GM12891 (cell line): ENCODE measurements around the gene C1orf53.
"Not testable (repeated sequence)": the region's sequence is repeated elsewhere in the genome, so short reads cannot be mapped to it uniquely, and the experiment has no call there.

Source experiments
- DNase-seq: peaks from one replicate; pipeline ENCODE4 v3.0.0; 2011; ENCODE audit warnings: low spot score; ENCODE audit not compliant: insufficient read length
- FAIRE-seq: peaks from 2 replicates; lab custom pipeline; 2011; peaks lifted over from hg19 to GRCh38; lab: Jason Lieb, UNC
- PAX5 ChIP-seq: IDR thresholded peaks from 2 replicates; pipeline ENCODE4 v1.6.1; 2011; ENCODE audit warnings: low read length, moderate library complexity, mild to moderate bottlenecking; ENCODE audit not compliant: insufficient read depth, severe bottlenecking
- POLR2A ChIP-seq: IDR thresholded peaks from 2 replicates; pipeline ENCODE4 v1.6.1; 2011; ENCODE audit warnings: low read depth, low read length, control low read depth
- POLR2AphosphoS5 ChIP-seq: IDR thresholded peaks from 2 replicates; pipeline ENCODE4 v1.6.1; 2011; ENCODE audit warnings: low read depth, low read length, control low read depth
- POU2F2 ChIP-seq: IDR thresholded peaks from 2 replicates; pipeline ENCODE4 v1.6.1; 2011; ENCODE audit warnings: low read depth, mild to moderate bottlenecking, control low read depth, low read length, moderate library complexity
- SPI1 ChIP-seq: IDR thresholded peaks from 2 replicates; pipeline ENCODE4 v1.6.1; 2011; ENCODE audit warnings: low read depth, low read length, control low read depth
- TAF1 ChIP-seq: IDR thresholded peaks from 2 replicates; pipeline ENCODE4 v1.6.1; 2011; ENCODE audit warnings: low read depth, low read length, control low read depth

Gene C1orf53

DNA sequence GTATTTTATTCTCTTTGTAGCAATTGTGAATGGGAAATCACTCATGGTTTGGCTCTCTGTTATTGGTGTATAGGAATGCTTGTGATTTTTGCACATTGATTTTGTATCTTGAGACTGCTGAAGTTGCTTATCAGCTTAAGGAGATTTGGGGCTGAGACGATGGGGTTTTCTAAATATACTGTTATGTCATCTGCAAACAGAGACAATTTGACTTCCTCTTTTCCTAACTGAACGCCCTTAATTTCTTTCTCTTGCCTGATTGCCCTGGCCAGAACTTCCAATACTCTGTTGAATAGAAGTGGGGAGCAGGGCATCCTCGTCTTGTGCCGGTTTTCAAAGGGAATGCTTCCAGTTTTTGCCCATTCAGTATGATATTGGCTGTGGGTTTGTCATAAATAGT is 22.0 kb upstream of the C1orf53 start:
- not testable (repeated sequence) for DNase-seq, FAIRE-seq
- TF ChIP-seq SPI1 = peak; percentile 24; the same call in 1 of the 2 replicates

DNA sequence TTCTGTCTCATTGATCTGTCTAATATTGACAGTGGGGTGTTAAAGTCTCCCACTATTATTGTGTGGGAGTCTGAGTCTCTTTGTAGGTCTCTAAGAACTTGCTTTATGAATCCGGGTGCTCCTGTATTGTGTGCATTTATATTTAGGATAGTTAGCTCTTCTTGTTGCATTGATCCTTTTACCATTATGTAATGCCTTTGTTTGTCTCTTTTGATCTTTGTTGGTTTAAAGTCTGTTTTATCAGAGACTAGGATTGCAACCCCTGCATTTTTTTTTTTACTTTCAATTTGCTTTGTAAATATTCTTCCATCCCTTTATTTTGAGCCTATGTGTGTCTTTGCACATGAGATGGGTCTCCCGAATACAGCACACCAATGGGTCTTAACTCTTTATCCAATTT is 20.2 kb upstream of the C1orf53 start:
- not testable (repeated sequence) for FAIRE-seq, DNase-seq

DNA sequence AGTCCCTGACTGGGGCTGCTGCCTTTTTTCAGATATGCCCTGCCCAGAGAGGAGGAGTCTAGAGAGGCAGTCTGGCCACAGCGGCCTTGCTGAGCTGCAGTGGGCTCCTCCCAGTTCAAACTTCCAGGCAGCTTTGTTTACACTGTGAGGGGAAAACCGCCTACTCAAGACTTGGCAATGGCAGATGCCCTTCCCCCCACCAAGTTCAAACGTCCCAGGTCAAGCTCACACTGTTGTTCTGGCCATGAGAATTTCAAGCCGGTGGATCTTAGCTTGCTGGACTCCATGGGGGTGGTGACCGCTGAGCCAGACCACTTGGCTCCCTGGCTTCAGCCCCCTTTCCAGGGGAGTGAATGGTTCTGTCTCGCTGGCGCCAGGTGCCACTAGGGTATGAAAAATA is 18.3 kb upstream of the C1orf53 start:
- DNase-seq = no peak
- no peak for TF ChIP-seq POU2F2
- no peak for TF ChIP-seq SPI1
- no peak for FAIRE-seq

DNA sequence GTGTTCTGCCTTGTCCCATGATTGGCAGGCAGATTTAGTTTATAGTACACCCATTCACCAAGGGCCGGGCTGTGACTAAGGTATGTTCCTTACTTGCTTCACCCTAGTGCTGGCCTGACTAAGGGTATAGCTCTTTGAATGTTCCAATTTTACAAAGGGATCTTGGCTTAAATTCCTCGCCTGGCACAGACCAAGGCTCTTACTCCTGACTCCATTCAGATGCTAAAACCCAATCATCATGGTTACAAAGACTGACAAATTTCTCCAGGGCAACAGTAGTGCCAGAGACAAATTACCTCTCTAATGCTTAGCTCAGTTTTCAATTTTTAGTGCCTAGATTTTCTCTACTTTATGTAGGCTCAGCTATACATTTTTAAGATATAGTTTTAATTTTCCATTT is 11.5 kb upstream of the C1orf53 start:
- FAIRE-seq (no peak), DNase-seq (no peak)
- no peak for TF ChIP-seq POLR2AphosphoS5
- no peak for TF ChIP-seq PAX5
- no peak for TF ChIP-seq POLR2A
- no peak for TF ChIP-seq POU2F2
- no peak for TF ChIP-seq SPI1
- TF ChIP-seq TAF1 = no peak

DNA sequence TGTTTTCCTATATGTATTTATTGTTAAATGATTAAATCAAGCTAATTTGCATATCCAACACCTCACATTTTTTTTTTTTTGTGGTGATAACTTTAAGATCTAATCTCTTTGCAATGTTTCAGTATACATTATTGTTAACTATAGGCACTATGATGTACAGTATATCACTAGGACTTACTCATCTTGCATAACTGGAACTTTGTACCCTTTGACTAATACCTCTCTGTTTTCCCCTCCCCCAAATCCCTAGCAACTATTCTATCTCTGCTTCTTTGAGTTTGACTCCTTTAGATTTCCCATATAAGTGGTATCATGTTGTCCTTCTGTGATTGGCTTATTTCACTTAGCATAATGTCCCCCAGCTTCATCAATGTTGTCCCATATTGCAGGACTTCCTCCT is 9.7 kb upstream of the C1orf53 start:
- no peak for DNase-seq
- TF ChIP-seq POLR2A (no peak), SPI1 (no peak), PAX5 (no peak), TAF1 (no peak)
- FAIRE-seq = no peak

DNA sequence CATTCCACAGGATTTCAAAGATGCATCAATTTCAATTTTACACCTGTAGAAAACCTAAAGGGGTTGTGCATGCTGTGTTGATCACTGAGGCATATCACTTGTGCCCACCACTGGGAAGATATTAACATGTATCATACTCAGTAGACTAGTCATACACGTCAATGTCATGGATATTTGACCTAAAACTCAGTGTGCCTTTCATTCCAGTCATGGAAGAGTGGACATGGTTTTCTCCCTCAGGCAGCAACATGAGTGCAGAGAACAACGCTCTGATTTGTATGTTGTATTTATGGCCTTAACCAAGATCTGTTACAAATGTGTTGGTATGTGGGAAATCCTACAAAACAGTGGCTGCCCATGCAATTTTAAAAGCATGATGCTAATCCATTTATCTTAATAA is 6.1 kb upstream of the C1orf53 start:
- TF ChIP-seq PAX5 (no peak), POLR2AphosphoS5 (no peak), POU2F2 (no peak), SPI1 (no peak), TAF1 (no peak), POLR2A (no peak)
- FAIRE-seq (no peak), DNase-seq (no peak)

DNA sequence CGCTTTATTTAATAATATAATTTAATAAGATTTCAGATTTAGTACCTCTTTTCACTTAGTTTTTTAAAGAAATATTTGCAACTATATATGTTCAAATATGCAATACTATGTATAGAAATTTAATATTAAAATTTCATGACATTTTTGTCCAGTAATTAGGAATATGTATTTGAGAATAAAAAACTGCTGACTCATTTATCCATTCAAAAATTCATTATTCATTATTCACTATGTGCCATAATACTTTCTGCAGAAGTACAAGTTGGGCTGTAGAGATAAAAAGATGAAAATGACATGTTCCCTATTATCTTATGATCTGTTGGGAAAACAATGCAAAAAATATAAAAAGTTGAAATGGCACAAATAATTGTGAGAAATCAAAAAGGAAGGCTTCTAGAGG is 3.4 kb upstream of the C1orf53 start:
- DNase-seq (no peak), FAIRE-seq (no peak)
- TF ChIP-seq POLR2A = no peak
- TF ChIP-seq TAF1 = no peak
- TF ChIP-seq PAX5 = no peak
- no peak for TF ChIP-seq SPI1
- TF ChIP-seq POLR2AphosphoS5 = no peak
- no peak for TF ChIP-seq POU2F2

DNA sequence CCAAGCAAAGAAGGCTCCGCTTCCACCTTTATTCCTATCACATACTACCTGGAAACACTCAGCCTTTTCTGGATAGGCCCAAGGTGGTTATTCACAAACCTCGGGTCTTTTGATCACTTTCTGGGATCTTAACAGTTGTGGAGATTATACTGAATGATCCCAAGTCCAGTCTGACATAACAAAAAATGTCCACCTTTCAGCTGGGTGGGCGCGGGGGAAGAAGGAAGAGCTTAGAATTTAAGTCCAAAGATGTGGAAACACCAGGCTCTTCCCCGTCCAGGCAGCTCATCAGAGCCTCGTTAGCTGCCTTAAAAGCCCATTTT is 338 bp upstream of the C1orf53 start:
- DNase-seq (no peak), FAIRE-seq (no peak)

DNA sequence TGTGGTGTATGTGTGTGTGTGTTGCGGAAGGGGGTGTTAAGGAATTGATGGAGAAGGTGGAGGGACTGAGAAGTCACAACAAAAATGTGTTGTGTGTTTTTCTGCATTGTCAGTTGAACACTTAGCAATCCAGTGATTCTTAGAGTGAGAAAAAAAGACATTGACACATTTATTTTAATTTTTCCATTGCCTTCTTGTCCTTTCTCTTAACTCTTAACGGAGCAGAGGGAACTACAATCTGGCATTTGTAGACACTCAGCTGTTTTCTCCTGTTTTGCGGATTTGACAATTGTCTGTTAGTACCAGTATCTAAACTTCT is 725 bp downstream of the C1orf53 start:
- FAIRE-seq = no peak
- TF ChIP-seq POLR2A (no peak), POU2F2 (no peak), PAX5 (no peak), TAF1 (no peak), SPI1 (no peak), POLR2AphosphoS5 (no peak)
- DNase-seq = no peak

More for the DNA sequence above, 338 bp upstream of the C1orf53 start:
- TF ChIP-seq POLR2AphosphoS5 = no peak
- TF ChIP-seq POLR2A = no peak

DNA sequence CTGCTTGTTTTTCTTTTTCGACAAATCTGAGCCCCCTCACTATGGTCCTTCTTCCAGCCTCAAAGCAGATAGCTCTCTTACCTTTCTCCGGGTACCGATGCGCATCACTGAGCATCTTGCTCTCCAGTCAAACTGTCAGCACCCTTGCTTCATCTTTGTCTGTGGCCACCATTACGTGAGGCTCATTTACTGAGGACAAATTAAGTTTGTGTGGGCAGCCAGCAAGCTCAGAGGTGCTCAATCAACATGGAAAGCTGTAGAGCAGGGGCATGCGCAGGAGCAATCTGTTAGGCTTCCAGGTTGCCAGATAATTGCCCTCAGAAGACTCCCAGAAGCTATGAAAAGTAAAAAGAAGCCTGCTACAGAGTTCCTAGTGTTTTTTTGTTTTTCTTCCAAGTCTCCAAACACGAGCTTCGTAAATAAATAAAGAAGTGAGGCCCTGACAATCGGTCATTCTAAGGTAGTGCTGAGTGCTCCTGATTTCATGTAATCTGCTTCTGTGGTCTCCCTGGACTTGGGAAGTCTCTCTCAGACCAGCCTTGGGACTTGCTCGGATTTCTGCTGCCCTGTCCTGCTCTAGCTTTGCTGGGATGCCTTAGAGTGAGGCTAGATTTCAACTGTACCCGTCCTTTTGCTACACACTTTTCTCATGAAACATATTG is 1.8 kb downstream of the C1orf53 start:
- DNase-seq (no peak), FAIRE-seq (no peak)
- no peak for TF ChIP-seq TAF1
- TF ChIP-seq PAX5 = no peak
- TF ChIP-seq POLR2A = no peak
- TF ChIP-seq POU2F2 = no peak
- no peak for TF ChIP-seq POLR2AphosphoS5
- no peak for TF ChIP-seq SPI1

DNA sequence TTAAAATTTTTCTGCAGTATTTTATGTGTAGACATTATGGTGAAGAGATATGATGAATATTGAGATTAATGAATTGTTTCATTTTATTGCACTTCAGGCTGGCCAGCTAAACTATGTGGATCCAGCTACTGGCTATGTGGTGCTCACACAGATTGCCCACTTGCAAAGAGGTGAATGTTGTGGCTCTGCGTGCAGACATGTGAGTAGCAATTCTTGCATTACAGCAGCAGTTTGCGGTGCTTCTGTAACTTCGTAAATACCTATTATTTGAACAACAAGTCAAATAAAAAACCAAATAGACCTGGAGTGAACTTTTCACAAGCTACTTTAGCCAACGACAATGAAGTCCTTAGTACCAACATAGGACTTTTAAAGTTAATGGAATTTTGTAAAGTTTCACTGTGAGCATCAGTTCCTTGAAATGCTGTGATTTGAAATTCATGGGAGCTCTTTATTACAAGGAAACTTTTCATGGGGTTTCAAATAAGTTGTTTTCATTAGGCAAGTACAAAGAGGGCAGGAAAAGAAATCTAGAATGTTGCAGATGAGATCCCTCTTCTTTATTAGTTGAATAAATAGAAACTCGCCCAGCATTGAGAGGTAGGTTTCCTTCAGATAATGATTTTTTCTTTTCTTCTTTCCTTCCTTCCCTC is 3.4 kb downstream of the C1orf53 start:
- FAIRE-seq (no peak), DNase-seq (no peak)
- TF ChIP-seq POU2F2 (no peak), POLR2A (no peak), TAF1 (no peak), POLR2AphosphoS5 (no peak), PAX5 (no peak), SPI1 (no peak)
